Fibroblast of the conjunctiva (primary cell): ENCODE data around the gene KSR2.

Experiments
- DNase-seq: peaks from one replicate; pipeline ENCODE4 v3.0.0-alpha.2; 2010; ENCODE audit warnings: low read depth

KSR2 gene

DNA sequence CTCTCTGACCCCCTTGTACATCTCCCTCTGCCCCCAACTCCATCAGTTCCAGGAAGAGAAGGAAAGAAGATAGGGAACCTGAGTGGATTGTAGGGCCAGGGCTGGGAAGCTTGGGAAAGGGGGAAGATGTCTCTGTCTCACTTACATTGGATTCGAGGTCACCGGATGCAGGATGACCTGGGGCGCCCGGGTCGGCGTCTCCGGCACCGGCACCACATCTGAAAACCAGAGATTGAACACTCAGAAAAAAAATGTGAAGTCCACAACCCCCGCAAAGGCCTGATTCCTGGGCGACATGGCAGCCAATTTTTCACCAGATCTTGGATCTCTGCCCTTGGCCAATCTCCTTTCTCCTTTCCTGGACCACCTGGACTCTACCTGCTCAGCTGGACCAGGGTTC, 438.0 kb downstream of the KSR2 start:
- DNase-seq: no peak

DNA sequence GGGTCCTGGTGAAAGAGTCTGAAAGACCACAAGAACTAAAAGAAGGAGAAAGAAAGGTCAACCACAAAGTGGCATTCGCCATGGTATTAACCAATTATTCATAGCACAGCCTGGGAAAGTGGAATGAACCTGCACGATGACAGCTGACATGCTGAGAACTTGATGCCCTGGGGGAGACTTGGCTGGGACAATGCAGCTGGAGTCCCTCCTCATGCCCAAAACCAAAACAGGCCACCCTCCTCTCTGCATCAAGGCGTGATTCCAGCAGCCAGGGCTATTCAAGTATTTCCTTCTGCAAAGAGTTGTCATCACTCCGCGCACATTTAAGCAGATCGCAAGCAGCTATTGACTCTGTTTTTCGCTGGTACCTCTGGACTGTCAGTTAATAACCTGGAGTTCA, 440.3 kb downstream of the KSR2 start:
- no peak for DNase-seq

DNA sequence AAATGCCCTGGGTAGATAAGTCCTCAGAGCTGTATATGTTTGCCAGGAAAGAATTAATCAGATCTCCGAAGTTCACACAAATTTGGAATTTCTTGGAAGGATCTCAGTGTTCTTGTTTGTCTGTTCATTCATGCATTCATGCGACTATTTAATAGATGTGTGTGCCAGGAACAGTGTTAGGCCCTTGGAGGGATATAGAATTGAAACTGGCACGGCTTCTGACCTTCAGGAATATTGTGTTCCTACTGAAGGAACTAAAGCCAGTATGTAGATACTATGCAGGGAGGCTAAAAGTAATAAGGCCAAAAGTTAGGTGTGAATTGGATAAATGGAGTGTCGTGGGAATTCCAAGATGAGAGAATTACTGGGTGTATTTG, 441.3 kb downstream of the KSR2 start:
- no peak for DNase-seq

DNA sequence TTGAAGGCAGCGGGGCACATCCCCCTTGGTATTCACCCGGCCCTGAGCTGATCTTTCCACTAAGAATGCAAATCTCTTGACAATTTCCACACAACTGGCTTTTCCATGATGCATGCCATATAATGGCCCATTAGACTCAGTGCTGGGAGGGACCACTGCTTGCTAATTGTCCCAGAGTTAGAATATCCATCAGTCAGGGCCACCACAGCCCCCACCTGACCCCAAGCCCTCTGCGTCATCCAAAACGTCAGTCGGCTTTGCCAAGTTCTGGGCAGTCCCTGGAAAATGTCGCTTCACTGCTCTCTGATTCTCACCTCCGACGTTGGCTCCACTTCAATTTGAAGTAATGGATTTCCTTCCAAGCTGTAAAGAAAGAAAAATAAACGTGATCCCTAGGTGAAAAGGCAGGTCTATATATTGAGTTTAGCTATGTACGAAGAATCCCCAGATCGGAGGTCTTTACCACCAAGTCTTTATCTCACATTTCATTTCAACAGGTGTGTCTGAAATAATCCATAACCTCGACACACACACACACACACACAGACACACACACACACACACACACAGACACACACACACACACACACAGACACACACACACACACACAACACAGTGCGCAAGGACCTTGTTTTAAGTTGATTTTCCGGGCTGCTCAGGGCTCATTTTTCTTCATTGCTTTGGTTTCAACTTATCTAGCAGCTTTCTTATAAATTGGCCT, 441.9 kb downstream of the KSR2 start:
- no peak for DNase-seq

DNA sequence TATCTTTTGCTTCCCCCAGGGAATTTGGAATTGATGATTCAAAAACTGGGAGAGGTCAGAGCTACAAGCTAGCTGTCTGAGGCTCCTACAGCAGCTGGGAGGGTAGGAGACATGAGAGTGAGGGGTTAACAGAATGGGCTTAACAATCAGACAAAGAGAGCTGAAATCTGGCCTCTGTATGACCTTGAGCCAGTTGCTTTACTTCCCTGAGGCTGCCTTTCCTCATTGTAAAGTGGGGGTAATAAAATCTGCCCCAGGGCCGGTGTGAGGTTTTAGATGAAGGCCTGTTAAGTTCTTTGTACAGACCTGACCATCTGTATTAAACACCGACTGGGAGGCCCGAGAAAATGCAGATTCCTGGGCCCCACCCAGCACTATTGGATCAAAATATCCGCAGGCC, 443.0 kb downstream of the KSR2 start:
- DNase-seq: no peak

DNA sequence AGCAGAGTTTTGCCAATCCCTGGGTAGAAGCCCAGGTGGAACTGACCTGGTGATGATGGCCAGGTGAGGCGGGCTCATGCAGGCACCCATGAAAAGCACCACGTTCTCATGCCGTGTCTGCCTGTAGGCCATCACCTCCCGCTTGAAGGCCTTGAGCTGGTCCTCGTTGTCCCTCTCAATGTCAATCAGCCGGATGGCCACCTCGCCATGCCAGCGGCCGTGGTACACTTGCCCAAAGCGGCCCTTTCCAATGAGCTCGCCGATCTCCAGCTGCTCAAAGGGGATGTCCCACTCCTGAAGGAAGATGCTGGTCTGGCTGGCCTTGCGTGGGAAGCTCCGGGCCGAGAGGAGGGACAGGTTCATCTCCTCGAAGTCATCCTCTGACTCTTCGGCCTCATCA, 444.0 kb downstream of the KSR2 start:
- no peak for DNase-seq

DNA sequence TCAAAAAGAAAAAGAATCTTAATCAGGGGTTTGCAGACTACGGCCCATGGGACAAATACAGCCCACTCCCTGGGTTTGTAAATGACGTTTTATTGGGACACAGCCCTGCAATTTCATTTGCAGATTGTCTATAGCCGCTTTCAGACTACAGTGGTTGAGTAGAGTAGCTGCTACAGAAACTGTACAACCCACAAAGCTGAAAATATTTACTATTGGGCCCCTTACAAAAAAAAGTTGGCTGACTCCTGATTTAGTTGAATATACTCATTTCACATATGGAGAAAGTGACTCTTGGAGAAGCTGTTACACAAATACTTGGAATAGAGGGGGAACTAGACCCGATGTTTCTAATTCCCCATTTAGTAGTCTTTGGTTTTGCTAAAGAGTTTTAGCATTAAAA, 444.8 kb downstream of the KSR2 start:
- no peak for DNase-seq

DNA sequence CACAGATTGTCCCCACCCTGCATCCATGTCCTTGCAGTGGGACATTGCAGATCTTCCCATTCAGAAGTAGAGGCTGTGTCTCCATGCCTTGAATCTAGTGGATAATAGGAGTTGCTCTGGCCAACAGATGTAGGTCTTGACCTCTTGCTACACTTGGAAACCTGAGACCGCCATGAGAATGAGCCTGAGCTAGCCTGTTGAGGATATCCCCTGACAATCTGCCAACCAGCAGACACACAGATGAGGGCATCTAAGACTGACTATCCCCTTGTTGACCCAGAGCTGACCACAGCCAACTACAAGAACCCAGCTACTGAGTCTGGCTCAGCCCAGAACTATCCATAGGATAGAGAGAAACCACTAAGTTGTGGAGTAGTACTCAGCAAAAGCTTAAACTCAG, 446.2 kb downstream of the KSR2 start:
- DNase-seq: no peak

DNA sequence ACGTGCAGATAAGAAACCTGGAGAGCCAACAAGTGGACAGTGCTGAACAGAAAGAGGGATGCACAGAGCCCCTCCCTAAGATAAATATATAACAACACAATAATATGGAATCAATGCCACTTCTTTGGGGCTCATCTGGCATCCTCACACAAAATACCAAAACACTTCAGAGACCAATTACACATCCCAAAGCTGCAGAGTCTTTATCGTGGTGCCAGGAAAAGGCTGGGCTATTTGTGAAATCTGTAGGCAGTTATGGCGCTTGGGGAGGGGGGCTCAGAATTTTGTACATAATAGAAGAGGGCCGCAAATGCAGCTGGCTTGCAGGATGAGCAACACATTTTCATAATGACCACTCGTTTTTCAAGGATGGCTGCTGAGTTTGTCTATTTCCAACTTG, 446.9 kb downstream of the KSR2 start:
- no peak for DNase-seq

DNA sequence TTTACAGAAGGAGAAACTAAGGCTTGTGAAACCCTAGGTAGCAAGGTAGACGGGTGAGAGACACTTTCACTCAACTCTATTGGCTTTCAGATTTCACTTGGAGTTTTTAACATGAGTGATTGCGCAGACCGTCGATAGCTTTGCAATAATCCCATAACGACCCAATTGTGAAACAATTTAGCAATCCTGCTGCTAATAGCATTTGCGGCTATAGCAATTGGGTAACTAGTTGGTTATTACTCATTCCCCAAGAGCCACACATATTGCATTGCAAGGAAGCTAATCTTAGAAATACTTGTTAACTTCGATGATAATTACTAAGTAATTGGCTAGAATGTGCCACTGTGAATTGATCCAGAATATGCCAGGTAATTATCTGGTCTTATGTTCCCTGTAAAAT, 447.4 kb downstream of the KSR2 start:
- DNase-seq: no peak

DNA sequence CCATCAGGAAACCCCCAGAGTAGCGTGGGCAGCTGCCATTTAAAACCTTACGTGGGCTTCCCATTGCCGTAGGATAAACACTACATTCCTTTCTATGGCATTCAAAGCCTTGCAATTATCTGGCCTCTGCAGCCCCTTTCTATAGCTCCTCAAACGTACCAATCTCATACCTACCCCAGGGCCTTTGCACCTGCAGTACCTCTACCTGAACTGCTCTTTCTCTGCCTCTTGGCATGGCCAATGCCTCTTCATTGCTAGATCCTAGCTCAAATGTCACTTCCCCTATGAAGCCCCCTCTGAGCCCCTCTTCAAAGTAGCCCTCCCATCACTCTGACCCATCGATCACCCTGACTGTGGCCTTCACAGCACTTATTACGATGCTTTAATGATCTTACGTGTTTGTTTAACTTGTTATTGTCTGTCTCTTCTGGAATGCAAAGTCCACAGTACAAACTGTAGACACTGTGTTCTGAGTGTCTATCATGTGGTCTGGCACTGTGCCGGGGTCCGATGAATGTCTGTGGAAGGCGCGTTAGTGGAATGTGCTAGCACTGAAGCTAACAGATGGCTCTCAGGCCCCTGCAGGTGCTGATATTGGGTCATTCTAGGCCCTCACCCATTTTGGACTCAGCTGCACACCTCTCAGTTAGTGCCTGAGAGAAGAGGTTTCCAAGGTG, 450.1 kb downstream of the KSR2 start:
- no peak for DNase-seq

DNA sequence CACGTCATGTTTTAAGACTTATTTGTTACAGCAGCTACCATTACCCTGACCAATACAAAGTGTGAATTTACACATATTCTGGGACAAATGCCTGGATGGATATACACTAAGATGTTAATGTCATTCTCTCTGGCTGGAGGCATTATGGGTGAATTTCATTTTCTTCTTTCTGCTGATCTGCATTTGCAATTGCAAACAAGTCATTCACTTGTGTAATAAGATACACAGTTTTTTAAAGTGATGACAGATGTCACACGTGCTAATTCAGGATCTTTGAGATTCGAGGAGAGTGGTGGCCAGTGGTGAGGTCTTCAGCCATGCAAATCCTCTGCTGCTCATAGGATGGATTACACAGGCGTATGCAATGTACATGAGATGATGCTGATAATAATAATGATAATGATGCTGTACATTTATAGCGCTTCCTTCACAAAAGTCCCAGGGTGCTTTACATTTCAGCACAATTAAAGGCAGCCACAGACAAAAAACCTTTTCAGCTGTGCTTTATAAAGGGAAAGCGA, 451.5 kb downstream of the KSR2 start:
- no peak for DNase-seq

DNA sequence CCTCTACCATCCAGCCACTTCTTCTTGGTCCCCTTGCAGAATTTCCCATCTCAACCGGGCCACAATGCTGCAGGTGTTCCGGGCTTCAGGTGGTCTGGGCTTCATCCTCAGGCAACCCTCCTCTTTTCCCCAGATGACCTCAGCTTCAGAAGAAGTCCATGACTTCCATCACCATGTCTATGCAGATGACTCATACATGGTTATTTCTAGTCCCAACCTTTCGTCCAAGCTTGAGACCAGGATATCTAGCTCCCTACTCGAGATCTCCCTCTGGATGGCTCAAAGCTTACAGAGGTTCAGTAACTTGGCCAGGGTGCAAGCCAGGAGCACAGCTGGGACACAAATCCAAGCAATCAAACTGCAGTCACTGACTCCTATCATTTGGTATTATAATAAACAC, 452.8 kb downstream of the KSR2 start:
- no peak for DNase-seq

DNA sequence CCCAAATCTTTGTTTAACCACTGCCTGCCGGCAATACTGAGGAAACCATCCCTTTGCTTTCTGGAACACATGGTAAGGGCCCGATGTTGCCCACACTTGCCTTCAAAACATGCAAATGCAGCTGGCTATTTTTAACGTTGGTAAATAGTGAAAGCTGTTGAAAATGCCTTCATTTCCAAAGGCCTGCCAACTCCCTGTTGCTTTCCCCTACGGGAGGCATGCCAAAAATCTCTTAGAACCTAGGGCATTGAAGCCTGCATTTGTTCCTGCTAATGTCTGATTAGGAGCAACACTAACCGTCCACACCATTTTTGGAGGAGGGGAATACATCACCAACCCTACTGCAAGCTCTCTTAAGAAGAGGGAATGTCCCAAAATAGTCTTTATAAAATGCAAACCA, 454.8 kb downstream of the KSR2 start:
- no peak for DNase-seq

DNA sequence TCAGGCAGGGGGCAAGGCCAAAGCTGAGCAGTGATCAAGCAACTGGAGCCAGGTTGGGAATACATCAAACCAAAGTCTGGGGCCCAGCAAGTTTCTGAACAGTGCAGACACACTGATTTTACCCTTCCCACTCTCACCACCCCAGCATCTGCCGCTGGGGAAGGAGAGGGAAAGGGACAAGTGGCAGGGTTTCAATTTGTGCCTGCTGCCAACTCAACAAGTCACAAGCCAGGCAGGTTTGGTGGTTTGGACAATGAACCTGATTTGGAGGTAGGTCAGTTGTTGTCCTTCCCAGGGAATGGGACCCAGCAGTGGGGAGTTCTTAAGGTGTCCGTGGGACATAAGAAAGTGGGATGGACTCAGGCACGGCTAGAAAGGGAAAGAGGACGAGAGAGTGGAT, 455.4 kb downstream of the KSR2 start:
- DNase-seq: no peak

DNA sequence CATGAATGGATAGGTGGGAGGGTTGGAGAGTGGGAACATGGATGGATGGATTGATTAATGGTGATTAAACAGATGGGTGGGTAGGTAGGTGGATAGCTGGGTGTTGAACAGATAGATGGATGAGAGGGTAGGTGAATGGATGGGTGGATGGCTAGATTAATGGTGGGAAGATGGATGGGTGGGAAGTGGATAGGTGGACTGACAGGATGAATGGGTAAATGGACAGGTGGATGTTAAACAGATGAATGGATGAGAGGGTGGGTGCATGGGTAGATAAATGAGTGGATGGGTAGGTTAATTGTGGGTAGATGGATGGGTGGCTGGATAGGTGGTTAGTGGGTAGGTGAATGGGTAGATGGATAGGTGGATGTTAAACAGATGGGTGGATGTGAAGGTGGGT, 460.3 kb downstream of the KSR2 start:
- DNase-seq: no peak

DNA sequence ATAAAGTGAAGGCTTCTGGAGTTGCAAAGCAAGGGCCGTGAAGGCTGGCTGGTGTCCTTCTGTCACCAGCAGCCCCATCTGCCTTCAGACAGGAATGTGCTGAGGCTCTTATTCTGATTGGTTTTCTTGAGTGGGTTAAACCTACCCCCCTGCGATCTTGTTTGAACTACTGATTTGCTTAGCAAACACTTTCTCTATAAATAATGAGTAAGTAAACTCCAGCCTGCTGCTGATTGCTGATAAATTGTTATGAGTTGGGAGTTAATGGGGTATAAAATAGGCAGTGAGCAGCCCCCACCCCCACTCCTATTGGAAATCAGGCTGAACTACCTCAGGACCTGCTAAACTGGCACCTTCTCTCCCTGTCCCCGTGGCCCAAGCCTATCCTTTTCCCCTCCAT, 461.2 kb downstream of the KSR2 start:
- no peak for DNase-seq

DNA sequence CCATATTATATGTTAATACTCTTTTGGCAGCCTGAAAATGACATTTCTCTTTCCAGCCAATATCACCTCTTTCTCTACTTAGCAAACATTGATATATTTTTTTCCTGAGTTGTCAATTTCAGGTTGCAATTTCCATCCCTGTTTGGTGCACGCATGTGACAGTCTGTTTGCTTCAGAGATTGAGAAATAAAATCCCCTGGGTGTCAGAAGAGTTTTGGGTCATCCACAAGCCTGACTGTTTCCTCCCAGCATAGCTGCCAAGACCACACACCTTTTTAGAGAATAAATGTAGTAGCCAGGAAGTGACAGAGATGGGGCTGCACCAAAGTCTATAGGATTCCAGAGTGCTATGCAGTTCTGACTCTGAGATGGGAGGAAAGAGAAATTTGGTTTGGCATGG, 462.5 kb downstream of the KSR2 start:
- DNase-seq: no peak

DNA sequence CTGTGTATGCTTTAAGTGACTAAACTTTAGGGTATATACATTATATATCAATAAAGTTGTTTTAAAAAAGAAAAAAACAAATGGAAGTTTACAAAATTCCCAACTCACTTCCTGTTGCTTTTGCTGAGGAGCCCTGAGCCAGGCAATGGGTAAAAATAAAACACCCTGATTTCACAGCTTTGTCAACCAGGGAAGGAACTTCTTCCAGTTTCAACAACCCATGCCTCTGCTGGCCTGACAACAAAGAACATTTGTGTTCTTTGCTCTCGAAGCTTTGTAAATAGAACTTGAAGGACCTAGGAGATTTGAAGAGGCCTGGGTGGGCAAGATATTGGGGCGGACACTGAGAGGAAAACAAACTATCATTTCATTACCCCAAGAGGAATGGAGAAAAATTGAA, 466.2 kb downstream of the KSR2 start:
- DNase-seq: no peak

DNA sequence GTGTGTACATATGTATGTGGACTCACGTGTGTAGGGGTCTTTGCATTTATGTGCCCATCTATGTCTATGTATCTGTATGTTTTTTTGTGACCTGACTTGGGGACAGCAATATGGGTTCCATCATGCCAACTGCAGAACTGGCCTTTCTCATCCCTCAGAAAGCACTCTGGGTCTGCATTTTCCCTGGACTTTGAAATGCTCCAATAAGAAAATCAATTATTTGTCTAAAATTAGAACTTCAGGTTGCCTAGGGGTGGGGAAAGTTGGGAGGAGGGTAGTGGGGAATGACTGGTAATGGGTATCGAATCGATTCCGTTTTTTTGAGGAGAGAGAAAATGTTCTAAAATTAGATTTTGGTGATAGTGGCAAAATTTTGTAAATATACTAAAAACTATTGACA, 466.6 kb downstream of the KSR2 start:
- no peak for DNase-seq

DNA sequence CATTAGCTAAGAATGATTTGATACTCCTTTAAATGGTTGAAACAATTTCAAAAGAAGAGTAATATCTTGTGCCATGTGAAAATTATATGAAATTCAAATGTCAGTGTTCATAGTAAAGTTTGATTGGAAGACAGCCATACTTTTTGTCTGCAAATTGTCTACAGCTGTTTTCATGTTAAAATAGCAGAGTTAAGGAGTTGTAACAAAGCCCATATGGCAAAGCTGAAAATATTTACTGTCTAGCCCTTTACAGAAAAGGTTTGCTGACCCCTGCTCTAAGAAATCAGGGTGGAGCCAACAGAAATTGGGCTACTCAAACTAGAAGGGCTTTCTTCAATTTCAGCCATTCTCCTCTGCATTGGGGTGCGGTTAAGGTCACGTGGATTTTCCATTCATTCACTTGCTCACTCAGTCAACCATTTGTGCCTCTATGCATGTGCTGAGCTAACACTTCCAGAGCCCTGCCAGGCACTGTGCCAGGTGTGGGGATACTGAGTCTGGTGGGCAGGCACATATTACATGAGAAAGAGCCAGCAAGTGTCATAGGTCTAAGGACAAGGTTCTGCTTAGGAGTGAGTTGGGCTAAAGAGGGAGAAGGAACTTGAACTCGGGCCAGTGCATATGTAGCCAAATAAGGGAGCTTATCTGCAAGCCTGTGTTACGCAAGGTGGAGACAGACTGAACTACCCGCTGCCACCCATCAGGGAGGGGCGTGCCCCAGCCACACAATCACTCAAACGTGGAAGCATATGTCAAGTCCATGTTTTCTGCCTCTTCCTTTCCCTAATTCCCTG, 467.5 kb downstream of the KSR2 start:
- no peak for DNase-seq

DNA sequence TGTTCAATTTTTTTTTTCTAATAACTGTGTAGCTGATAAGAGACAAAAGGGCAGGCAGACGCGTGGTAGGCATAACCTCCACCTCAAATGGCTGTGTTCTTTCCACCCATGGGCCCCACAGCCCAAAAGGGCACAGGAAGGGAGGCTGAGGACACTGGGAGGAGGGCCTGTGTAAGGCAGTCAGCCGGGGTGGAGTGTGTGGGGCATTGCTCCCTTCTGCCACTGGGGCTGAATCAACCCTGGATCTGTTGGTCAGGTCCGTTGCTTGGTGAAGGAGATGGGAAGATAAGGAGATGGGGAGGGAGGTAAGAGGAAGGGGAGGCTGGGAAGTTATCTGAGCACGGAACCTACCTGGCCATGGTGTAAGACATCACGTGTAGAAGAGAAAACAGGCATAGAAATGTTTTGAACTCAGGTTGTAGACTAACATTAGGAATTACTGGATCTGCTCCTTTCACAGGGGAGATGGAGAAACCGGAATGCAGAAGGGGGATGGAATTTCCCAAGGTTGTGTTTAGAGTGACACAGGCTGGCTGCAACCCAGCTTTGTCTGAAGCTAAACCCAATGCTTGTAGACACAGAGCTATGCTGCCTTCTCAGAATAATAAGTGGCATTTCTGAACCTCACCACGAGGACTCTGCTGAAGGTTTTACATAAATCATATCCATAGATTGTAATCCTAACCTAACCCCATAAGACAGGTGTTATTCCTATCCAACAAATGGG, 468.9 kb downstream of the KSR2 start:
- no peak for DNase-seq

DNA sequence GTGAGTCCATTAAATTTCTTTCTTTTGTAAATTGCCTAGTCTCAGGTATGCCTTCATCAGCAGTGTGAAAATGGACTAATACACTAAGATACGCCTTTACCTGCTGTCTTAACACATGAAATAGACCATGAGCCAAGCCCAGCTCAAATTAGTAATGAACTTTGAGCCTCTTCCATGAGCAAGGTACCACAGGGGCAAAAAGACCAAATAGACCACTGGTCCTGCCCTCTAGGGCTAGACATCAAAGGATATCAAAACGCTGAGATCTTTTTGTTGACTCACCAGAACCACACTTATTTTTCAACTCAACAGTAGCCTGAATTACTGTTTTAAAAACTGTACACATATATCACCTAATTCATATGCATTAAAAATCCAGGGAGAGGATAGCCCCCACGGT, 469.9 kb downstream of the KSR2 start:
- DNase-seq: no peak
